Activated CD4-positive, alpha-beta T cell treated with anti-CD3 and anti-CD28 coated beads, Interleukin-2, amount 50 U/mL, for 16 hours (primary cell): ENCODE data around the gene BAIAP2L2.

ENCODE experiments used
- DNase-seq: peaks from one replicate; pipeline ENCODE4 v3.0.0-alpha.2; 2020

Gene BAIAP2L2

GRCh38 chr22:38036392-38037062 lies 74.0 kb downstream of the BAIAP2L2 start:
- DNase-seq: no peak

GRCh38 chr22:38035530-38035885 lies 75.0 kb downstream of the BAIAP2L2 start:
- no peak for DNase-seq
